Adipose tissue (tissue), 3 donors: ENCODE measurements around the gene TTYH1. TPM values are rescaled to one million over a fixed set of nuclear protein-coding genes. Genes with fewer than 3 reads are reported as not detected.

Experiments
- H3K27ac ChIP-seq: one replicate; pipeline ENCODE4 v1.5.1; 2013; ENCODE audit warnings: low read depth, low read length
- WGBS, 3 donors: extraction: QIAGEN DNeasy Blood & Tissue Kit; methylation state at CpG; one replicate each; pipeline ENCODE4 v1.1.7; 2013; 5-methylcytosine and 5-hydroxymethylcytosine counted together
- polyA plus RNA-seq, 3 donors: library from polyadenylated mRNA; stranded (reverse); fragments of 200-250 nt; gene quantifications; one replicate each; pipeline ENCODE4 v1.2.3, GENCODE V29; 2013
- donor health status: healthy with polysubstance abuse.
- donor health status: Bipolar disorder and iron deficiency.
- donor health status: healthy.

The TTYH1 gene
- polyA plus RNA-seq, 3 donors, result 0.70 to 11.9 (median 0.79) TPM

DNA sequence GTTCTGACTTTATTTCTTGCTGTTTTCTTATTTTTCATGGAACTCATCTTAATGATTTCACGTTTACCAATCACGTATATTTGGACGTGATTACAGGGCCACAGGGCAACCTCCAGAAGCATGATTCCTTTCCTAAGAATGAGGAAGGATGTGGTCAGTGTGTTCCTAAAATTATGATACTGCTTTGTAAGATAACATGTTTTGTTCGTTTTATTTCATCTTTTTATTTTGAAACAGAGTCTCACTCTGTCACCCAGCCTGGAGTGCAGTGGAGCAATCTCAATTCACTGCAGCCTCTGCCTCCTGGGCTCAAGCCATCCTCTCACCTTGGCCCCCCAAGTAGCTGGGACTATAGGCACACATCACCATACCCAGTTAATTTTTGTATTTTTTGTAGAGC is 25.7 kb upstream of the TTYH1 start:
- 28 to 50% (median 44%) methylated on average over 4 of the region's 4 CpGs for WGBS, 3 donors
- no peak overlapping the region for H3K27ac ChIP-seq

DNA sequence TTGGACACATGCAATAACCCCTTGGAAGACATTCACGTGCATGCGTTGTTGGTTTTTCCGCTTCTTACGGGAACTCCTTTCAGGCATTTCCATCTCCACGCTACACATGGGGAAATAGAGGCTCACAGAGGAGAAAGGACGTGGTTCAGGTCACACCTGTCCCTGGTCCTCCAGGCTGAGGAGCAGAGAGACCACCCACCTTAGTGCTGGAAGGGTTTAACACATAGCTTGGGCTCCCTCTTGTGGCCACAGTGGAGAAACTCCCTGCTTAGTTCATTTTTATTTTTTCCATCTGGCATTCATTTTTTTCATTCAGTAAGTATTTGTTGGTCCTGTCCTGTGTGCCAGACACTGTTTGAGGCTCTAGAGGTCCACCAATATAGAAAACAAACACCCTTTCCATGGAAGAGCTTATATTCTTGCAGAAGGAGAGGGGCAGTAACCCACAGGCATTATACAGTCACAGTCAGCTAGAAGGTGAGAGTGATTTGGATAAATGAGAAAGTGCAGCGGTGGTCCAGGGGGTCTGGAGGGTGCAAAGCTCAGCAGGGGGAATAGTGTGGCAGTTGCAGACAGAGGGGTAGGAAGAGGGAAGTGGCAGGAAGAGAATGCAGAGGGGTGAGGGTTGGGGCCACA is 24.2 kb upstream of the TTYH1 start:
- no peak overlapping the region for H3K27ac ChIP-seq
- 23 to 27% (median 25%) methylated on average over 7 of the region's 7 CpGs for WGBS, 3 donors

DNA sequence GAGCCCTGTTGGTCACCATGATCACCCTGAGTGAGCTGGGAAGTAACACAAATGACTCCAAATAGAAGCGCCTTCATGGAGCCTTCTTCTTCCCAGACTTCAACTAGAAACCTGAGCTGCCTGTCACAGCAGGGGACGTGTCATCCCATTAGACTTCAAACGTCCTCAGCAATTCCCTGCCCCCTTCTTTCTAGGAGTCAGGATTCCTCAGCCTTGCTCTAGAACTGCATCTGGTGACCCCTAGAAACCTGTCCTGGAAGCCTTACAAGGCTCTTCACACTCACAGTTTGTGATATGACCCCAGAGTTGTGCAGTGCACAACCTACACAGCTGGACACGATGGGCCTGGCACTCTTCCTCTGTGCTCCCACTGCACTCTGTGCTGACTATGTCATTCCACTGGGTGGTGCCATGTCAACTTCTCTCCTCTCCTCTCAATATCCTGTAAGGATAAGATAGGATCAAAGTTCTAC is 23.6 kb upstream of the TTYH1 start:
- H3K27ac ChIP-seq, result no peak overlapping the region
- 34 to 46% (median 36%) methylated on average over 4 of the region's 4 CpGs for WGBS, 3 donors

DNA sequence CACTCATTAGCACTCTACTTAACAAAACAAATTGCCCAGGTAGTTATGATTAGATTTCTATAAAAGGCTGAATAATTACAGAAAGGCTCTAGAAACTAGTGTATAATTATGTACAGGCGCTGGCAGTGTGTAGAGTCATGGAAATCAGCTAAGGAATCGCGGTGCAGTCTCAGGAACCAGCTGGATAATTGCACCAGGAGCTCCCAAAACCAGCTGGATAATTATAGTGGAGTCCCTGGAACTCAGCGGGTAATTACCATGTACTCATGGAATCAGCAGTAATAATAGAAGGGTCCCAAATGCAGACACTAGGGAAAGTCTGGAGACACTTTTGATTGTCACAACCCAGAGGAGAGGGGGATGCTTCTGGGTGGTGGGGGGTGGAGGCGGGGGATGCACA is 23.2 kb upstream of the TTYH1 start:
- WGBS, 3 donors, result 78 to 87% (median 81%) methylated on average over 5 of the region's 5 CpGs
- H3K27ac ChIP-seq, result no peak overlapping the region

DNA sequence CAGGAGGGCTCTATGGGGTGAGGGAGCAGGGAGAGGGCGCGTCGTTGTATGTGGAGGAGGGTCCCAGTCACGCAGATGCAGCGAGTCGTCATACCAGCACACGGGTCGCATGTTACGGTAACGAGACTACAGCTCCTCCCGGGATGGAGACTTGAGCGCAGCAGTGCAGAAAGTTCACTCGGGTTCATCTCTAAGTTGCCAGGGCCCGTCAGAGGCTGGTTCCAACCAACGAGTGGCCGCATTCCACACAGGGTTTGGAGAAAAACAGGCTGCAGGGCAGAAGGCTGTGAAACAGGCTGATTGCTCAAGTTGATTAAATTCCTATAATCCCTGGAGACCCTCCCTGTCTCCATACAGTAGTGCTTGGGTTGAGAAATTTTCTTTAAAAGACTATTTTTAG is 21.9 kb upstream of the TTYH1 start:
- H3K27ac ChIP-seq, result no peak overlapping the region
- 72 to 81% (median 80%) methylated on average over 16 of the region's 16 CpGs for WGBS, 3 donors

DNA sequence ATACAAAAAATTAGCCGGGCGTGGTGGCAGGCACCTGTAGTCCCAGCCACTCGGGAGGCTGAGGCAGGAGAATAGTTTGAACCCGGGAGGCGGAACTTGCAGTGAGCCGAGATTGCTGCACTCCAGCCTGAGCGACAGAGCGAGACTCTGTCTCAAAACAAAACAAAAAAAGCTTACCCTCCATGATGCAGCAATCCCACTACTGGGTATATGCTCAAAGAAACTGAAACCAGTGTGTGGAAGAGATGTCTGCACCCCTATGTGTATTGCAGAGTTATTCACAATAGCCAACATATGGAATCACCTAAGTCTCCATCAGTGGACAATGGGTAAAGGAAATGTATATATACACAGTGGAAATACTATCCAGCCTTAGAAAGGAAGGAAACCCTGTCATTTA is 19.6 kb upstream of the TTYH1 start:
- no peak overlapping the region for H3K27ac ChIP-seq
- WGBS, 3 donors, result 74 to 80% (median 78%) methylated on average over 8 of the region's 8 CpGs

DNA sequence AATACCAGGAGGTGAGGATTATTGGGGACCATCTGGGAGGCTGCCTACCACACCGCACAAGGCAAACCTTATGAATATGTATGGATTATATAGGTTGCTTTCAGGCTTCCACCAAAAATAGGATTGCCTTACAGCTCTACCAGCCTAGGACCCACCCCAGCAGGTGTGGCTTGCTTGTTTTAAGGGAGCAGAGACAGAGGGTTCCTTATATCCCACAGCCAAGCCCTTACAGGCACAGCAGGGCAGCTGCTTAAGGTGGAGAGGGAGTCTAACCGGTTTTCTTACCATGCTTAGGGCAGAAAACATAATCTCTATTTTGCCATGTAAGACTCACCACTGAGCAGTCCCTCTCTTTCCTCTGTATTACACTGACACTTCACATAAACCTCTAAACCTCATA is 16.1 kb upstream of the TTYH1 start:
- no peak overlapping the region for H3K27ac ChIP-seq
- WGBS, 3 donors, result 45 to 76% (median 64%) methylated on average over 2 of the region's 2 CpGs

DNA sequence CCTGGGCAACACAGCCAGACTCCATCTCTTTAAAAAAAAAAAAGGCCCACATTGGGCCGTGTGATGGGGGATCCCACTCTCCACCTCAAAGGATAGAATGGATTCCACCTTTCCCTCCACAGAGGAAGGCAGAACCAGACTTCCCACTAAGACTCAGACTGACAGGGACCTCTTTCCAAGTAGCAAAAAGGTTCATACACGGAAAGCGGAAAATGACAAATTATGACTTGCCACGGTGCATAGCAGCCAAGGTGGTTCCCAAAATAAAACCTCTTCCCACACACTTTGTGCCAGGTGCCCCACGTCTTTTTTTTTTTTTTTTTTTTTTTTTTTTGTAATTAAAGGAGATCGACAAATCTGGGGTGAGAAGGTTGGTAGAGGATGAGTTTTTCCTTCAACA is 14.4 kb upstream of the TTYH1 start:
- no peak overlapping the region for H3K27ac ChIP-seq
- WGBS, 3 donors, result 75 to 83% (median 82%) methylated on average over 6 of the region's 6 CpGs

DNA sequence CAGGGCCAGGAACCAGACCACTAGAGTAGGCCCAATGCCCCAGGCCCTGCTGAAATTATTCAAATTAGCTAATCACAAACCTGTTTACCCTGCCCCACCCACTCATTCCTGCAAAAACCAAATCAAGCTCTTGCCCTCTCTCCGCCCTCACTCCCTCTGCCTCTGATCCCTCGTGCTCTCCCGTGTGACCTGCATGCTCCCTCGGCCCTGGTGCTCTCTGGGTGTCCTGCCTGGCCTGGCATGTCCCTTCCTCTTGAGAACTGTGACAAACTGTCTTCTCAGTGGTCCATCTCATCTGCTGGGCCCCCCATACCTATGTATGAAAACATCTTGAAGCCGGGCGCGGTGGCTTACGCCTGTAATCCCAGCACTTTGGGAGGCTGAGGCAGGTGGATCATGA is 12.2 kb upstream of the TTYH1 start:
- no peak overlapping the region for H3K27ac ChIP-seq
- 83 to 89% (median 84%) methylated on average over 8 of the region's 8 CpGs for WGBS, 3 donors

DNA sequence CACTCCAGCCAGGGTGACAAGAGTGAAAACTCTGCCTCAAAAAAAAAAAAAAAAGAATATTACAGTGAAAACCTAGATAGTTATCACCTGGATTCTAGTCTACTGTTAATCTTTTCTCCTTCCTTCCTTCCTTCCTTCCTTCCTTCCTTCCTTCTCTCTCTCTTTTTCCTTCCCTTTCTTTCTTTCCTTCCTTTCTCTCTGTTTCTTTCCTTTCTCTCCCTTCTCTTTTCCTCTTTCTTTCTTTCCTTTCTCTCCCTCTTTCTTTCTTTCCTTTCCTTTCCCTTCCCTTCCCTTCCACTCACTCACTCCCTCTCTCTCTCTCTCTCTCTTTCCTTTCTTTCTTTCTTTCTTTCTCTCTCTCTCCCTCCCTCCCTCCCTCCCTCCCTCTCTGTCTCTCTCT is 9.6 kb upstream of the TTYH1 start:
- H3K27ac ChIP-seq, result no peak overlapping the region

DNA sequence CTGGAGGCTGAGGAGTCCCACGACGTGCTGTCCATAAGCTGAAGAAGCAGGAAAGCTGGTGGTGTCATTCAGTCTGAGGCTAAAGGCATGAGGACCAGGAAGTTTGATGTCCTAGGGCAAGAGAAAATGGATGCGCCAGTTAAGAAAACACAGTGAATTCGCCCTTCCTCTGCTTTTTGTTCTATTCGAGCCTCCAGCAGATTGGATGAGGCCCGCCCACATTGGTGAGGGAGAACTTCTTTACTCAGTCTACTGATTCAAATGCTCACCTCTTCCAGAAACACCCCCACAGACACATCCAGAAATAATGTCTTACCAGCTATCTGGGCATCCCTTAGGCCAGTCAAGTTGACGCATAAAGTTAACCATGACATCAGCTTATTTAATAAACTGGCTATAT is 7.5 kb upstream of the TTYH1 start:
- no peak overlapping the region for H3K27ac ChIP-seq
- 84 to 92% (median 88%) methylated on average over 7 of the region's 7 CpGs for WGBS, 3 donors

DNA sequence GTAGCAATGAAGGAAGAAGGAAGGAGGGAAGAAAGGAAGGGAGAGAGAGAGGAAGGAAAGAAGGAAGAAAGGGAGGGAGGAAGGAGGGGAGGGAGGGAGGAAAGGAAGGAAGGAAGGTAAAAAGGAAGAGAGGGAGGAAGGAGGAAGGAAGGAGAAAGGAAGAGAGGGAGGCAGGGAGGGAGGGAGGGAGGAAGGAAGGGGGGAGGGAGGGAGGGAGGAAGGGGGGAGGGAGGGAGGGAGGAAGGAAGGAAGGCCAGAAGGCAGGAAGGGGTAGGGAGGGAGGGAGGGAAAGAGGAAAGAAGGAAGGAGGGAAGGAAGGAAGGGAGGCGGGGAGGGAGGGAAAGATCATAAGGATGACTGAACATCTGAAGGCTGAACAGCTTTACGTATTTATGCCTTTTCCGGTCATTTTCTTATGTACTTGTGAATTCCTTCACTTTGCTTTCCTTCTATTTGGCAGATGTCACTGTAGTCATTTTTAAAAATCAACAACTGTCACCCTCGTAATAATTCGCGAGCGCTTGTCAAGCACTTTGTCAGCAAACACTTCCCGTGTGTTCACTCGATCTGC is 6.7 kb upstream of the TTYH1 start:
- WGBS, 3 donors, result 77 to 89% (median 82%) methylated on average over 9 of the region's 9 CpGs
- no peak overlapping the region for H3K27ac ChIP-seq

DNA sequence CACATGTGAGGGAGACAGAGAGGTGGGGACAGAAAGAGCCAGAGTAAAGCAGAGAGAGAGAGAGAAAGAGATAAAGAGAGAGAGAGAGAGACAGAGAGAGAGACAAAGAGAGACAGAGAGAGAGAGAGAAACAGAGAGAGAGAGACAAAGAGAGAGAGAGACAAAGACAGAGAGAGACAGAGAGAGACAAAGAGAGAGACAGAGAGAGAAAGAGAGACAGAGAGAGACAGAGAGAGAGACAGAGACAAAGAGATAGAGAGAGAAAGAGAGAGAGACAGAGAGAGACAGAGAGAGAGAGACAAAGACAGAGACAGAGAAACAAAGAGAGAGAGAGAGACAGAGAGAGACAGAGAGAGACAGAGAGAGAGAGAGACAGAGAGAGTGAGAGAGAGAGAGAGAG is 4.2 kb upstream of the TTYH1 start:
- H3K27ac ChIP-seq, result no peak overlapping the region

DNA sequence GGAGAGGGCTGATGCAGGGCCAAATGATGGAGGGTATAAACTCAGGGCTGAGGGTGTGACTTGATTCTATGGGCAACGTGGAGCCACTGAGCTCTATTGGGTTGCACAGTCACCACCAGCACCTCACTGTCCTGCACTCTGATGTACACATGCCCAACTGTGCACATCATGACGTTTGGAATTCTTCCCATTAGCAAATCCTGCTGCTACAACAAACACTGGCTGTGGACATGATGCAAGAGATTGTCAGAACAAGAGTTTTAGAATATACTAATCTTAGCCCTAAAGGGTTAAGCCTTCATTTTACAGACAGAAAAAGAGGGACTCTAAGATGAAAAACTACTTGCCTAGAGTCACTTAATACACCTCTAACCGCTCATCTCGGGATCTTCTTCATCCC is 2.4 kb upstream of the TTYH1 start:
- H3K27ac ChIP-seq, result no peak overlapping the region
- WGBS, 3 donors, result 73 to 76% (median 73%) methylated on average over 4 of the region's 4 CpGs

DNA sequence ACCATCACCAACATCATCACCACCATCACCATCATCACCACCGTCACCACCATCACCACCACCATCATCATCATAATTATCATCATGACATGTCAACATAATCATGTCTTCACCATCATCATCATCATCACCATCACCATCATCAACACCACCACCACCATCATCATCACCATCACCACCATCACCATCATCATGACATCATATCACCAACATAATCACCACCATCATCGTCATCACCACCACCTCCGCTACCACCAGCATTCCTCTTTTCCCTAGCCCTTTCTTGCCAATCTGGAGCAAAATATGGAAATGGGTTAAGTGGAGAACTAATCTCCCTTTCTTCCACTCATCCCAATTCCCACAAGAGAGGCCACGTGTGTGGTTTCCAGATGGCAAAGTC is 1.1 kb upstream of the TTYH1 start:
- no peak overlapping the region for H3K27ac ChIP-seq
- WGBS, 3 donors, result 80 to 92% (median 87%) methylated on average over 4 of the region's 4 CpGs

DNA sequence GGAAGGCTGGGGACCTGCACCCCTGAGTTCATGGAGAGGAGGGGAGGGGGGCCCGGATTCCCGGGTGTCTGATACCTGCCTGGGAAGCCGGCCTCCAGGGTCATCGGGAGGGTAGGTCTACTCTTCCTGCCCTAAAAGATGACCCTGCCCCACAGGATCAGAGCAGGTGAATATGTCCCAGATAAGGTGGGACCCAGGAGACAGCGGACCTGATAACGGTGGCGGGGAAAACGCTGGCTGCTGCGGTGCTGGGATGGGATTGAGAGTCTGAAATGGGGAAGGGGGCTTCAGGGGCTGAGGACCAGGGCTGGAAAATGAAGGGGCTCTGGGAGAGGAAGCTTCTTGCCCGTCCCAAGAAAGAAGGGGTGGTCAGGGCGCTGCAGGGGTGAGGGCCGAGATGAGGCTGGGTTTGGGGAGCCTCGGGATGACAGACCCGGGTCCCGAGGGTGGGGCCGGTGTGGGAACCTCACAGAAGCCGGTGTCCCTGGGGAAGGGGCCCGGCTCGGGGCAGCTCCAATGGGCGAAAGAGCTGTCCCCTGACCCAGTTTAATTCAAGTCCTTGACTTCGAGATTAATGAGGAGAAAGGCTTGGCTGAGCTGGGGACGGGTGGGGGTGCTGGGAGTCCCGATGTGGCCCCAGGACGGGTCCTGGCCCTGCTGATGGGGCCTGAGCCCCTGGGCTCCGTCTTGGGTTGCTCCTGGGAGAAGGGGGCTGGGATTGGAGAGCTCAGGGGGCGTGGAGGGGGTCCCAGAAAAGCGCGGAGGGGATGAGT is 823 bp downstream of the TTYH1 start:
- WGBS, 3 donors, result 2 to 9% (median 5%) methylated on average over 26 to 28 of the region's 28 CpGs
- H3K27ac ChIP-seq, result no peak overlapping the region

DNA sequence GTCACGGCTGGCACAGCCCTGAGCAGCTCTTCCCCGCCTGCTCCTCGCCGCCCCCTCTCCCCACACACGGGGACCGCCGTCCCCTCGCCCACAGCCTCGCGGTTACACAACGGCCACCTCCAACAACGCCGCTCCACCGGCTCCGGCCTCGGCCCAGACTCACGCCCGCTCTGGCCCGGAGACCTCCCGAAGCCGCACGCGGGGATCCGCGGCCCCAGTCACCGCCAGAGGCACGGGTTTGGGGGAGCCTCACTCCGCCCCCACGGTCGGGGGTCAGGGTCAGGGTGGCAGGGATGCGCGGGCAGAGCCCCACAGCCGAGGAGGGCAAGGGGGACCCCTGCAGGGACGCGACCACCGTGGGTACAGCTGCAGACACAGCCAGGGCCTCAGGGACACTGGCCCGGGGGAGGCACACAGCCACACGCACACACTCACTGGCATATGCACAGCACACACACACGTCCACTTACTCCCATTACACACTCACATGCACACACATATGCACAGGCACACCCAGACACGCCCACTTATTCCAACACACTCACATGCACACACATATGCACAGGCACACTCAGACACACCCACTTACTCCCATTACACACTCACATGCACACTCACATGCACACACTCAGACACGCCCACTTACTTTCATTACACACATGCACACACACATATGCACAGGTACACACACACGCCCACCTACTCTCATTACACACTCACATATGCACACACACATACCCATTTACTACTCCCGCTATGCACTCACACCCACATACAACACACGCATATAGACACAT is 1.6 kb downstream of the TTYH1 start:
- WGBS, 3 donors, result 22 to 40% (median 39%) methylated on average over 31 to 44 of the region's 44 CpGs
- H3K27ac ChIP-seq, result no peak overlapping the region

DNA sequence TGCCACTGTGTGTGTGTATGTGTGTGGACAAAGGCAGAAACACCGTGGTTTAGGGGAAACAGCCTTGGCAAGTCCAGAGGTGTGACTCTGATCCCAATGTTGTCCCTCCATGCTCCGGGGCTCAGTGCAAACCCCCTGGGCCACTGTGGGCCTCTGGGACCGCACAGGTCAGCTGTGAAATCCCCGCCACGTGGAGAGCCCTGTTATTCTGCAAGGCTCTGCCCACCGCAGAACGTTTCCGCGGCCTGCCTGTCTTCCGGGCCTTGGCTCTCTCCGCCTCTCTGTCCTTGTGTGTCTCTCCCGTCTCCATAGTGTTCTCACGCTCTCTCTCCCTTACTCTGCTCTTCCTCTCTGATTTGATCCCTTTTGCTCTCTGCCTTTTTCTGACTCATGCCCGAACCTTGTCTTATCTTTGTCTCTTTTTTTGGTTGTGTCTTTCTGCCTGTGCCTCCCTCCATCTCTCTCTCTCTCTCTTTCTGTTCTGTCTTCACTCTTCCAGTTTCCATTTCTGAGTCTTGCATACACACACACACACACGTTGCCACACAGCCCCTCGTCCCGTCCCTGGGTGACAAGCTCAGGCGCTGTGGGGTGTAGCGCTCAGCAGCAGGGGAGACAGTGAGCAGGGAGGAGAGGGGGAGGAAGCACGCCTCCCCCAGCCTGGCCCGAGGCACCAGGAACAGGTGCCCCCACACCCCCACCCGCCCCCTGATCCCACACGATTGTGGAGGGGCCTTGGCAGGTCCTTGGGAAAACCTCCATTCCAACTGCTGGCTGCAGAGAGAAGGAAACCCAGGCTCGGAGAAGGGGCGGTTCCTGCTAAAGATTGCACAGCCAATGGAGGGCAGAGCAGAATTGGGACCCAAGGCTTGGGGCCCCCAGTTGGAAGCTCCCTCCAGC is 3.0 kb downstream of the TTYH1 start:
- 11 to 29% (median 16%) methylated on average over 22 to 25 of the region's 25 CpGs for WGBS, 3 donors
- H3K27ac ChIP-seq, result no peak overlapping the region
